EL (cell line): ENCODE measurements around the gene PANK1.
"Not testable (repeated sequence)": the region's sequence is repeated elsewhere in the genome, so short reads cannot be mapped to it uniquely, and the experiment has no call there.

ENCODE experiments used
- DNase-seq: peaks from one replicate; pipeline ENCODE4 v3.0.0-alpha.2; 2016

PANK1 gene

DNA sequence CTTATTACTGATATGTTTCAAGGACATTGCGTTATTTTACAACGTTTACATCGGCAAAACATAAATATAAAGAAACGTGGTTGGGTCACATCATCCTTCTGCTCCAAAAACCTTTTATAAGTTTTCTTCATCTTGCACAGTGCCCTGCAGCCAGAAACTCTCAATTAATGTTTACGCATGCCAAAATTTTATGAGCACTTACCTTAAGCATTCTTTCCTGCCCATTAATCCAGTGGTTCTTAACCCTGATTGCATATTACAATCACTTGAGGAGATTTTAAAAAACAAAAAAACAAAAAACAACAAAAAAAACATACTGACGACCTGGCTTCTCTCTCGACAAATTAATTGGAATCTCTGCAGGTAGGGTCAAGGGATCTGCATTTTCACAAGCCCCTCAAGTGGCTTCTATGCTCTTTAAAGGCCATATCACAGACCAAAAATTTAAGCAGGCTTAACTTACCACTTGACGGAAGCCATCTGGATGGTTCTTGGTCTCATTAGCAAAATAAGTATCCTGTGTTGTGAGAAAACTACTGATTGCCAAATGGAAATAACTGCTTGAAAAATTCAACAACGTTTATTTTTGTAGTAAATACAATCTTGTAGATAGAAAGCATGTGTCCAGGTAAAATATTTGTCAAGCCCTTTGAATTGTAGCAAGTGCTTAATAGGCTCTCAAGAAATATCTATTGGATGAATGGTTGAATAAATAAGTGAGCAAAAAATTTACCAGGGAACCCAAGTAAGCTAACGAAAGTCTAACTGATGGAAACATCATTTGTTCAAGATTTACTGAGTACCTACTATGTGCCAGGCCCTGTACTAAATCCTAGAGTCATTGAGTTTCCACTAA lies 78.7 kb downstream of the PANK1 start:
- no peak for DNase-seq

- no peak for DNase-seq
Observed at GRCh38 chr10:89565180-89565579, 79.9 kb downstream of the PANK1 start.

GRCh38 chr10:89563861-89564478 lies 81.1 kb downstream of the PANK1 start:
- DNase-seq: peak; percentile 59

- no peak for DNase-seq
Observed at GRCh38 chr10:89563311-89563710, 81.7 kb downstream of the PANK1 start.

GRCh38 chr10:89556600-89556999 lies 88.4 kb downstream of the PANK1 start:
- peak; percentile 28 for DNase-seq

- no peak for DNase-seq
Observed at GRCh38 chr10:89555688-89556445, 89.2 kb downstream of the PANK1 start.

DNA sequence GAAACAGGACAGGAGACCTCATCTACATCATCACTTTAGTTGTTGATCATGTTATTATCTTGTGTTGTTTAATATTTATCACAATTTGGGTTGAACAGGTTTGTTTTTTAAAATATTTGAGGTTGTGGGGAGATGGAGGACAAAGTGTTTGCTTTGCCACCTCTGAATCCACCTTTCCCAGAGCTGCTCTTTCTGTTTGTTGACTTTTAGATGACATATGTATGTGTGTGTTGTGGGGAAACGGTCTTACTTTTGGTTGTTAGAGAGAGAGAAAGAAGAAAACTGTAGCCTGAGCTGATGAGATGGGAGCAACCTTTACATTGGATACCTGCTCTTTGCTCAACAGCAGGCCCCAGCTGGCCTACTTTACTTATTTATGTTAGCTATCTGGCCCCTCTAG lies 90.6 kb downstream of the PANK1 start:
- no peak for DNase-seq

GRCh38 chr10:89553064-89553734 lies 91.8 kb downstream of the PANK1 start:
- peak; percentile 95 for DNase-seq

DNA sequence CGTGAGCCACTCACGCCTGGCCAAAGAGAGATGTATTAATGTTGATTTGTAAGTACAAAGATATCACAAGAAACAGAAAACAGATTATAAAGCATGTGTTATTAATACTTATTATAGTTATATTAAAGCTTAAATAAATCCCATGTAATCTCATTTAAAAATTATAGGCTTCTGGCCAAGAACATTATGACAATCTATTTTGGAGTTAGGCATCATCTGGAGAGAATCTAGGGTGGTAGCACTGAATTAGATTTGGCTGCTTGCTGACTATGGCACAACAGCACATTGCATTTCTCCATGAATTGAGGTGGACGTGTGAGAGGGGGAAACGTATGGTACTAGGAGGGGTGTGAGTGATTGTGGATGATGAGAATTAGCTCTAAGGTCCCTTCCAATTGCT lies 92.8 kb downstream of the PANK1 start:
- no peak for DNase-seq

- DNase-seq: peak; percentile 19
Observed at GRCh38 chr10:89550509-89550908, 94.5 kb downstream of the PANK1 start.

- no peak for DNase-seq
Observed at GRCh38 chr10:89549510-89549909, 95.5 kb downstream of the PANK1 start.

DNA sequence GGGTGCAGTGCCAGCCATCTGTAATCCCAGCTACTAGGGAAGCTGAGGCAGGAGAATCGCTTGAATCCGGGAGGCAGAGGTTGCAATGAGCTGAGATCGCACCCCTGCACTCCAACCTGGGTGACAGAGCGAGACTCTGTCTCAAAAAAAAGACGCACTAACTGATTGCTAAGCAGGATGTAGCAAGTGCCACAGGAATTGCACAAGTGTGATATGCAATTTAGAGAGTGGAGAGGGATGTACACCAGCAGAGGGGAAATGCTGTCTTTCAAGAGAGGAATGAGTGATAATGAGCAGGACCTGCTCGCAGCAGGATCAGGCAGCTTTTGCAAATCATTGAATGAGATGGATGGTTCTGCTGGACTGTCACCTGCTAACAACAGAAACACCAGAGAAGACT lies 96.4 kb downstream of the PANK1 start:
- DNase-seq: no peak

DNA sequence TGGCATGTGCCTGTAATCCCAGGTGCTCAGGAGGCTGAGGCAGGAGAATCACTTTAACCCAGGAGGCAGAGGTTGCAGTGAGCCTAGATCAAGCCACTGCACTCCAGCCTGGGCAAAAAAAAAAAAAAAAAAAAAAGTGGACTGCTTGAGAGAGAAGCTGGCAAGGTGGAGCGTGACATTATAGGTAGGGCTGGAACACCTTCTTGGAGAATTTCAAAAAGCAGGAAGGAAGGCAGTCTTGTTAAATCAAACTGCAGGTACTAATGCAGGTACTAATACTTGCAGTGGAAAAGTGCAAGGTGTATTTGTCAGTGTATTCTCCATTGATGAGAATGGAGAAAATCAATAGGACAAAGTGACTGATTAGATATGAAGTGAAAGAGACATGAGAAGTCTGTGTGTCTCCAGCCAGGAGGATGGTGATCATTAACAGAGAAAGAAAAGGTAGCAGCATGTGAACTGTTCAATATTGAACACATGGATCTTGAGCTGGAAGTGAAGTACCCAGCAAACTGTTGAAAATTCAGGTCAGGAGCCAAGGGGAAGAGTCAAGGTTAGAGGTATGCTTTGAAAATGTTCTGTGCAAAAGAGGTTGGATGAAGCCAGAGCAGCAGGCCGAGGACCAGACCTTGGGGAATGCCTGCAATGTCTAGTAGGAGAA lies 97.1 kb downstream of the PANK1 start:
- DNase-seq: no peak

DNA sequence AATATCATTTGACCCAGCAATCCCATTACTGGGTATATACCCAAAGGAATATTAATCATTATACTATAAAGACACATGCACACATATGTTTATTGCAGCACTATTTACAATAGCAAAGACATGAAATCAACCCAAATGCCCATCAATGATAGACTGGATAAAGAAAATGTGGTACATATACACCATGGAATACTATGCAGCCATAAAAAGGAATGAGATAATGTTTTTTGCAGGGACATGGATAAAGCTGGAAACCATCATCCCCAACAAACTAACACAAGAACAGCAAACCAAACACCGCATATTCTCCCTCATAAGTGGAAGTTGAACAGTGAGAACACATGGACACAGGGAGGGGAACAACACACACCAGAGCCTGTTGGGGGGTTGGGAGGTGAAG lies 98.4 kb downstream of the PANK1 start:
- DNase-seq: not testable (repeated sequence)

GRCh38 chr10:89543841-89544240 lies 101.2 kb downstream of the PANK1 start:
- DNase-seq: no peak

DNA sequence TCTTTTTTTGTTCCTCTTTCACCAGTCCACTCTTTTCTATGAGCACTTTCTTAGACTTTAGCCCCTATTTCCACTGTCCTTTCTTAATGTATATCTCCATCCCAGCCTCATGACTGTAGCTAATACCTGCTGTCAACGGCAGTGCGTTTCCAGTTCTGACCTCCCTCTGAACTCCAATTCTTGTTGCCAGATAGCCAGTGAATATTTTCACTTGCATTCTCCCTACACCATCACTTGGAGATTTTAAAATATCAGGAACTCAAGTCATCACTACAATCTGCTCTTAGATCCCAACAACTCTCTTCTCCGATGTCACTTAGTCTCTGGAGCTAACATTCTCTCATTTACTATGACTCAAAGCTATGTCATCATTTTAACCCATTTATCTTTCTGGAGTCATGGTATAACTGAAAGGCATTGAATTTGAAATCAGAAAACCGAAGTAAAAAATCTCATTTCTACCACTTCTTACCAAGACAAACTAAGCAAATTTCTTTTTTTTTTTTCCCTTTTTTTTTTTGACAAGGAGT lies 104.6 kb downstream of the PANK1 start:
- DNase-seq: peak; percentile 40

GRCh38 chr10:89537364-89537763 lies 107.7 kb downstream of the PANK1 start:
- no peak for DNase-seq

DNA sequence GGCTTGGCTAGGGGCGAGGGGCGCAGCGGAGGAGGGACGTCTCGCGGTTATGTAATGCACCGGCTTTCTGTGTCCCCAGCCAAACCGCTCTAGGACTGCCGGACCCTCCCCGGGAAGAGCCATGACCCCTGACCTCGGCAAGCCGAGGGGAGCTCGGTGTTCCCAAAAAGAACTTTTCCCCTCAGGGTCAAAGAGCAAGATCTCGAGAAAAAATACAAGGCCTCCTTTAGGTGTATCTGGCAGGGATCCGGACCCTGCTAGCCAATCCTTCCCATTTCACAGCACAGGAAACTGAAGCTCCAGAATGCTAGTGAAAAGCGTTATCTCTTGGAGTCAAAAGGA lies 109.1 kb downstream of the PANK1 start:
- DNase-seq: no peak

GRCh38 chr10:89535171-89536012 lies 109.7 kb downstream of the PANK1 start, which contains the start of gene SLC16A12:
Gene SLC16A12, minus strand, starts transcription at chr10:89535594. Its CDS starts 73,016 bp downstream, at chr10:89462578.
- peak; percentile 25 for DNase-seq

DNA sequence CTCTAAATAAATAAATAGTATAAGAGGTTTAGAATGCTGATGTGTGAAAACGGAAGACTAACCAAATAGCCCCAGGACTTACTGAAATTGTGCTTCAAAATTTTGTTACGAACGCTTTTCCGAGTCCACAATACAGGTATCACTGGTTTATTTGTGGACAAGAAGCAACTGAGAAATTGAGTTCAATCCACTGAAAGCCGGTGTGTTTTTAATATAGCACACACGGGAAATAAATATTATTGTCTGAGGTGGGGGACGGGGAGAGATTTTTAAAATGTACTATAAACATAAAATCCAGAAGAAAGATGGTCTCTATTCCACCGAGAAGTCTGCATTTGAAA lies 110.2 kb downstream of the PANK1 start:
- no peak for DNase-seq
